RPMI8226 (cell line): ENCODE measurements around the gene NHSL2.

Experiments used
- DNase-seq: peaks from one replicate; pipeline ENCODE4 v3.0.0-alpha.2; 2015

NHSL2 gene

DNA sequence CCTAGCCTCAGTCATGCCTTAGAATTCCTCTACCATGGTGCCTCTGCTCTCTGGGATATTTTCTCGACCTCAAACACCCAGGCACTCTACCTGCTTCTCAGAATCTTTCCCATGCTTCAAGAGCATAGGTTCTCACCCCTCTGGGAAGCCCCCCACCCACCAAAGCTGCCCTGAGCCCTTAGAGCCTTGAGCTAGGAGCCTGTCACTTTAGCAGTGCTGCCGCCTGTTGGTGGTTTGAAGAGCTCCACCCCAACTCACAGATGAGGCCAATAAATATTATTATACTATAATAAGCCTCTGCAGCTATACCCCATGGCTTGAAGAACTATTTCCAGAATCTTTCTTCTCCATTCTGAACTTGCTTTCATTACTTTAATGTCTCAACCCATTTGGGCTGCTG is 111.3 kb downstream of the NHSL2 start:
- DNase-seq: peak; percentile 24

- no peak for DNase-seq
Observed at GRCh38 chrX:72023071-72023470, 112.4 kb downstream of the NHSL2 start.

- DNase-seq: no peak
Observed at GRCh38 chrX:72025236-72025770, 114.7 kb downstream of the NHSL2 start.

GRCh38 chrX:72026341-72027023 is 115.8 kb downstream of the NHSL2 start:
- no peak for DNase-seq

- no peak for DNase-seq
Observed at GRCh38 chrX:72027024-72027913, 116.6 kb downstream of the NHSL2 start.

DNA sequence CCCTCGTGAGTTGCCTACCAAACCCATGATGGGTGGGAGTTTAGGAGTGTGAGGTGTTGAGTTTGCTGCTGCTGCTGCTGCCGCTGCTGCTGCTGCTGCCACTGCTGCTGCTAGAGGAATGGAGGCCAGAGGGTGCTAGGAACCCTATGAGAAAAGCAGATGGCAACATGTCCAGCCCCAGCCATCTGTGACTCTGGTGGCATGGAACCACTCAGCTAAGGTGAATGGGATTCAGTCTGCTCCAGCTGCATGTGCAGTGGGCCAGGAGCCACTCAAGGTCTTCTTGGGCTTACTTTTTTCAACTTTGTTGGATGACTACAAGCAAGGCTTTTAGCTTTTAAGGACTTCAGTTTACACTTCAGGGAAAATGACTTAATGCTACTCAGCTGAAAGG is 117.3 kb downstream of the NHSL2 start:
- no peak for DNase-seq

DNA sequence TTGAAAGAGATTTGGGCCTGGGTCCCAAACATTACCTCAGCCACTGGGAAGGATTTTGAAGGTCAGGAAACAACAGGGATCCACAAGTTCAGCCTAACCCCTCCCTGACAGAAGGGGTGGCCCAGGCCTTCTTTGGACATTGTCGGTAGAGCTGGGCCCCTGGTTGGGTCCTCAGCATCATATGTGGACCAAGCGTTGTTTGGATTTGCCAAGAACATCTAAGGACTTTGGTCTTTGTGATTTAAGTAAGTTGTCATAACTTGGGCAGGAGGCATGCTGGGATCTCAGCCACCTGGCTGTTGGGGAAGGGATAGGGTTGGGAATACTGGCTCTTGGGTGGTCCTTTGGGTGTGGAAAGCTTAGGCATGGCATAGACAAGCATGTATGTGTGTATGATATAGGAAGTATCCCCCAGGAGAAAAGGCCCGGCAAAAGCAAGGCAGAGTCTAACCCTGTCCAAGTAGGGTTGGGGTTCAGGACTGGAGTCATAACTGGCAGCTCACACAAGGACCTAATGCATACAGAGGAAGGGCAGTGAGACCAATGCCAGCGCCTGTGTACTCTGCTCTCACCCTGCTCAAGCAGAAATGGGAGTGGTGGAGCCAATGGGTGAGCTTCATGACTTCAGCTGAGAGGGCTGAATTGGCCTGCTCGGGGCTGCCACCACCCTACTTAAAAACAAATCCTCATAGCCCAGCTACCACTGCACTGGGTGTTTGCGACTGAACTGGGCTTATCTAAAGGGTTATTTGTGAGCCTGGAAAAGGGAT is 118.2 kb downstream of the NHSL2 start:
- DNase-seq: no peak

GRCh38 chrX:72029483-72030411 is 119.1 kb downstream of the NHSL2 start:
- no peak for DNase-seq

- DNase-seq: no peak
Observed at GRCh38 chrX:72030431-72030830, 119.8 kb downstream of the NHSL2 start.

DNA sequence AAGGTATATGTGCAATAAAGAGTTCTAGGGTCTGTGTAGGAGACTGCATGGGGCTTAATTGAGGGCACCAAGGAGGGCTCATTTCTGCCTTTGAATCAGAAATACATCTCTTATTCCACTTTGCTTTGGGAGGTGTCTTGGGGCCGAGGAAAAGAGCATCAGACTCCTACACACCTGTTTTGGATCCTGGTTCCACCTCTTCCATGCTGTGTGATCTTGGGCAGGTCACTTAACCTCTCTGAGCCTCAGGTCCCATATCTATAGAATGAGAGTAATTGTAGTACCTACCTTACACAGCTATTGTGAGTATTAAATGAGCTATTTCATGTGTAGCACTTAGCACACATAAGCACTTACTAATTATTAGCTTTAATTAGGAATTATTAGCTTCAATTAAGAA is 120.5 kb downstream of the NHSL2 start:
- no peak for DNase-seq

DNA sequence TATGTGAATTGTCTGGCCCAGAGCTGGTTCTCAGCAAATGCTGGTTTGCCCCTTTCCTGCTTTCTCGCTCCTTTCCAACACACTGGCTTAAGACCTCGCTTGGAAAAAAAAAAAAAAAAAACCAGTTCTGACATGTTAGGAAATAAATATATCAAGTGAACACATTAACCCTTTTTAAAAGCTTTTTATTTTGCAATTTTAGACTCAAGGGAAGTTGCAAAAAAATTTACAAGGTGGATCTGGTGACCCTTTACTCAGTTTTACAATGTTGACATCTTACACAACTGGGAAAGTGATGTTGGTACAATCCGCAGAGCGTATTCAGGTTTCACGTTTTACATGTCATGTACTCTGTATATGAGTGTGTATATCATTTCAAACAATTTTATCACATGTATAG is 121.0 kb downstream of the NHSL2 start:
- DNase-seq: no peak

- DNase-seq: no peak
Observed at GRCh38 chrX:72037601-72038000, 127.0 kb downstream of the NHSL2 start.

- DNase-seq: no peak
Observed at GRCh38 chrX:72038016-72038415, 127.4 kb downstream of the NHSL2 start.

- no peak for DNase-seq
Observed at GRCh38 chrX:72038868-72039267, 128.2 kb downstream of the NHSL2 start.

GRCh38 chrX:72040506-72040905 is 129.9 kb downstream of the NHSL2 start:
- no peak for DNase-seq

GRCh38 chrX:72041176-72041575 is 130.5 kb downstream of the NHSL2 start:
- no peak for DNase-seq

GRCh38 chrX:72041871-72042851 is 131.5 kb downstream of the NHSL2 start:
- no peak for DNase-seq

DNA sequence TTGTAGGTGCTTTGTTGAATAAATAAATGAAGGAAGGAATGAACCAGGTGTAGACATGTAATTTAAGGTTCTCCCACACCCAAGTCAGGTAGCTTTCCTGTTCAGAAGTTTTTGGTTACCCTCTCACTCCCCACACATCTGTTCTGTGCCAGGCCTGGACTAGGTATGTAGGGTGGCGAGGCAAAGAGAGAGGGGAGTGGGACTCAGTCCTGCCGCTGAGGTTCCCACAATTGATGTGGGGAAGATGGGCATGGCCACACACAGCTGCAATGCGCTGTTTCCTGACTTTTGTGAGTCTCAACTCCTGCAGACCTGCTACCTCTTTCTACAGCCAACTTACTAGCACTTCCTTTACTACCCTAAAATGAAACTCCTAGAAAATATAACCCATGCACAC is 132.2 kb downstream of the NHSL2 start:
- DNase-seq: no peak

GRCh38 chrX:72043636-72044035 is 133.0 kb downstream of the NHSL2 start:
- no peak for DNase-seq

GRCh38 chrX:72045141-72045540 is 134.5 kb downstream of the NHSL2 start:
- no peak for DNase-seq
